A673 (cell line): Measurements from ENCODE around the gene STT3B.

Experiments
- CTCF ChIP-seq: fragments of 300-800, 200-600 bp; sonication (generic); conservative IDR thresholded peaks from 2 replicates; pipeline ENCODE4 v1.5.1; 2017; ENCODE audit warnings: low read depth, mild to moderate bottlenecking, antibody characterized with exemption, low read length, moderate library complexity, mixed read lengths
- EZH2 ChIP-seq: fragments of 200-600 bp; sonication (generic); IDR thresholded peaks from 2 replicates; pipeline ENCODE4 v1.6.1; 2017; ENCODE audit warnings: borderline replicate concordance, low read depth, mild to moderate bottlenecking, mixed read lengths, antibody characterized with exemption, low read length; ENCODE audit not compliant: poor library complexity, severe bottlenecking

DNA sequence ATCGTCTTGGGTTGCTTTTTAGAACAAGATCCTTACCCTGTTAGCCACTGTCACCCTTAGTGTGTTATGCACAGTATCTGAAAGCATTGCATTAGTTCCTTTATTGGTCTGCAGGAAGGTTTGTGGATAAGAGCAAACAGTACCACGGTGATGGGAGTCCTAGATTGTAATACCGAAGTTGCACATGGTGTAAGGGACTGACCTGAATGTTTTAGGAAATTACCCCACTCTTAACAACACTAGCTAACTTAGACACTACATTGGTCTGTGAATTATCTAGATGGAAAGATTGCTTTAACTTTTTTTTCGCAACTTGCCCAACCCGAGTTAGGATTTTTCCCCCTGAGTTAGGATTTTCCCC, 1.3 kb downstream of the STT3B start:
- no peak for TF ChIP-seq EZH2
- no peak for TF ChIP-seq CTCF
